Fibroblast of mammary gland (primary cell): ENCODE data around the gene FHOD3.

Source experiments
- DNase-seq: peaks from one replicate; pipeline ENCODE4 v3.0.0-alpha.2; 2010; ENCODE audit warnings: low read depth
- H3K4me3 ChIP-seq: 2 replicates; pipeline ENCODE4 v1.5.1; 2011; ENCODE audit warnings: low read depth, mild to moderate bottlenecking, low read length, moderate library complexity; ENCODE audit not compliant: control insufficient read depth
- TF ChIP-seq, protein P1 (sequence below): conservative IDR thresholded peaks from 2 replicates; pipeline ENCODE4 v1.5.1; 2011; ENCODE audit warnings: low read depth, low read length, inconsistent platforms; ENCODE audit not compliant: control insufficient read depth, insufficient read depth

FHOD3 gene

DNA sequence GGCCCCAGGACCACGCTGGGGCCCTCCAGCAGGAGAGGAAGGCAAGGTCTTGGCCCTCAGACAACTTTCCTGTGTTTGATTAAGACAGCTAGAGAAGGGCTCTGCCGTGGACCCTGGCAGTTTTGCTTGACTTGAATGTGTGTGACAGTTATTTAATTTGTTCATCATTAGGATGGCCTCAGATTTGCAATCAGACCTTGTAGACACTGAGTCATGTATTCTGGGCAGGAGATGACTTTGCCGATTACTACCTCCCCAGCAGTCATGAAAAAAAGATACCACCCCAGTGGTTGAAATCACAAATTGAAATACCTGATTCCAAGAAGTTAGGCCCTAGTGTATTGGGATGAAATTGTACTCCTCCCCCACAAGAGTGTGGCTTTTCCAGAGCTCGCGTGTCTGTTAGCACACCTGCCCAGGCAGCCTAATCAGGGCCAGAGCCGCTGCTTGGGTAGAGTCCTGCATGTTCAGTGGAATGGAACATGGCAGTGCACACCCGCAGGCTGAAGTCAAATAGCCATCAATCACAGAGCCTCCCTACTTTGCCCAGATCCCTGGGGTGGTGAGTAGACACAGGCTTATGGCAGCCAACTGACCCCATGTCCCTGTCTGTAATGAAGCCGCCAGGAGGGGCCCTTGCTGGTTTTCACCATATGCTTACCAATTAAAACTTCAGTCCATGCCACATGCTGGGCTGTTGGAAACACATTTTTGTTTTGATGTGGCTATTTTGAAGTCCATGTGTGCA, 408.8 kb downstream of the FHOD3 start:
- peak; percentile 36 for DNase-seq
- no peak overlapping the region for H3K4me3 ChIP-seq
- TF ChIP-seq, protein P1, sequence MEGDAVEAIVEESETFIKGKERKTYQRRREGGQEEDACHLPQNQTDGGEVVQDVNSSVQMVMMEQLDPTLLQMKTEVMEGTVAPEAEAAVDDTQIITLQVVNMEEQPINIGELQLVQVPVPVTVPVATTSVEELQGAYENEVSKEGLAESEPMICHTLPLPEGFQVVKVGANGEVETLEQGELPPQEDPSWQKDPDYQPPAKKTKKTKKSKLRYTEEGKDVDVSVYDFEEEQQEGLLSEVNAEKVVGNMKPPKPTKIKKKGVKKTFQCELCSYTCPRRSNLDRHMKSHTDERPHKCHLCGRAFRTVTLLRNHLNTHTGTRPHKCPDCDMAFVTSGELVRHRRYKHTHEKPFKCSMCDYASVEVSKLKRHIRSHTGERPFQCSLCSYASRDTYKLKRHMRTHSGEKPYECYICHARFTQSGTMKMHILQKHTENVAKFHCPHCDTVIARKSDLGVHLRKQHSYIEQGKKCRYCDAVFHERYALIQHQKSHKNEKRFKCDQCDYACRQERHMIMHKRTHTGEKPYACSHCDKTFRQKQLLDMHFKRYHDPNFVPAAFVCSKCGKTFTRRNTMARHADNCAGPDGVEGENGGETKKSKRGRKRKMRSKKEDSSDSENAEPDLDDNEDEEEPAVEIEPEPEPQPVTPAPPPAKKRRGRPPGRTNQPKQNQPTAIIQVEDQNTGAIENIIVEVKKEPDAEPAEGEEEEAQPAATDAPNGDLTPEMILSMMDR, result no peak

DNA sequence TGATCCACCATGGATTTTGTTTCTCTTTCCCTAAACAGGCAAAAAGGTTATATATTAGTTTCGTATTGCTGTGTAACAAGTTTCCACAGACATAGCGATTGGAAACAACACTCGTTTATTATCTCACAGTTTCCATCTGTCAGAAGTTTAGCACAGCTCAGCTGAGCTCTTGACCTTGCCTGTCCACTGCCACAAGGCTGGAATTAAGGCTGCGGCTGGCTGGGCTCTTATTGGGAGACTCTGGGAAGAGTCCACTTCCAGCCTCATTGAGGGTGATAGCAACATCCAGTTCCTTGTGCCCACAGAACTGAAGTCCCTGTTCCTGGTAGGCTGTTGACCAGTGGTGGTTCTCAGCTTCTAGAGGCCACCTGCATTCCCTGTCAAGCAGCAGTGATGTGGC, 410.9 kb downstream of the FHOD3 start:
- DNase-seq, result no peak
- TF ChIP-seq, protein P1, result no peak
- H3K4me3 ChIP-seq, result no peak overlapping the region

DNA sequence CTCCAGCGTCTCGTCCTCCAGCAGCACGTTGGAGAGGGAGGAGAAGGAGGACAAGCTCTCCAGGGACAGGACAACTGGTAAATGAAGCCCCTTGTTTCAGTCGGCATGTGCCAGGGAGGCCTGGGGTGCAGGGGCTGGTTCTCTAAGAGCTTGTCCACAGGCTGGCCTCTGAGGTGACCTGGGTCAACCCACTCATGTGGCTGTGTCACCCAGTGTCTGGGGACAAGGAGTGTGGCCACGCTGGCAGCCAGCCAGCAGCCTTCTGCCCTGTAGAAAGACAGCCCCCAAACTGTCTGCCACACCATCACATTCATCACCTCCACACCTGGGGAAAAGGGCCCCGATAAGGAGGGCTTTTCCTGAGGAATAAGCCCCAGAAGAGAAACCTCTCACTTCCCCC, 411.8 kb downstream of the FHOD3 start:
- TF ChIP-seq, protein P1, result no peak
- no peak for DNase-seq
- no peak overlapping the region for H3K4me3 ChIP-seq

DNA sequence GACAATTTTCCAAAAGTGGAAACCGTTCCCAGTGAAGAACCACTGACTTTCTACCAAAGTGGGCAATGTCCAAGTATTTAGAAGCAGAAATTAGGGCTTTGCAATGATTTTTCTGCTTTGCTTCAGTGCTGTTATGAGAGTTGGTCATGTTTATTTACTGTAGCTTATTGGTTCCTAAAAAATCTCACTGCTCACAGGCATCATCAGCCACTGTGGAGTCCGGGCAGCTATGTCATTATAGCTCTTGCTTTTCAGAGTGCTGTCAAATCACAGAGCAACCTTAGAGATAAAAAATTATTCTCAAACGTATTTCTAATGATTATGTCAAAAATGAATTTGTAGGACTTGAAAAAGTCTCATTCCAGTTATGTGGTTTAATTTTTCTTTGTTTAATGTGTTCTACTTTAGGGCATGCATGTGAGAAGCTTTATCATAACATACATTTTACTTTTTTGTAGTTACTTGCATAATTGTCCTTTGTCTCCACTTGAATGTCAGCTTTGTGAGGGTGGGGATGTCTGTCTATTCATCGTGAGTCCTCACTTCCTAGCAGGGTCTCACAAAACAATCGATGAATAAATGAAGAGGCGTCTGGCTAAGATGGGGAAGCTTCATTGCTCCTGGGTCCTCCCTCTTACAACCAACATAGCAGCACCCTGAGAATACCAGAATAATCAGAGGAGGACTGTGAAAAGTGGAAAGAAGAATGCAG, 413.7 kb downstream of the FHOD3 start:
- TF ChIP-seq, protein P1, result no peak
- H3K4me3 ChIP-seq, result no peak overlapping the region
- DNase-seq, result no peak

DNA sequence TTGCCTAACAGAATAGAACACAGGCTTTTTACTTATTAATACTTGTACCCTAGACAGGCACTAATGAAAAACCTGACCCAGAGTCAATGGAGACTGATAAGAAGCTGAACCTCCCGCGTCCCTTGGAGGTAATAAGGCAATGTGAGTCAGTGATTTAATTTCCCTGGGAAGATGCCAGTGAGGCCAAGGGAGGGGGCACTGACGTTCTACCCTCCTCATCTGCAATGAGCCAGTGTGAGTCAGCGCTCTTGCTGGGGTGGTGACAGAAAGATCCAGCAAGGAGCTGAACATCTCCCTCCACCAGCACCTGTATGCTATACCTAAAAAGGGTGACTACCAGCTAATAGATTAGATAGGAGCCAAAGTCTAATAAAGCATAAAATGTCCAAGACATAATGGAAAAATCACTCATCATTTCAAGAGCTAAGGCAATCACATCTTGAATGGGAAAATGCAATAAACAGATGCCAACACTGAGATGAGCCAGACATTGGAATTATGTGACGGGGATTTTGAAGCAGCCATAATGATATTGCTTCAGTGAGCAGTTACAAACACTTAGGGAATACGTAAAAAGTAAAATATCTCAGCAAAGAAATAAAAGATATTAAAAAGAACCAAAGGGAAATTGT, 414.4 kb downstream of the FHOD3 start:
- peak; percentile 91 for DNase-seq
- H3K4me3 ChIP-seq, result no peak overlapping the region
- TF ChIP-seq, protein P1, result no peak

DNA sequence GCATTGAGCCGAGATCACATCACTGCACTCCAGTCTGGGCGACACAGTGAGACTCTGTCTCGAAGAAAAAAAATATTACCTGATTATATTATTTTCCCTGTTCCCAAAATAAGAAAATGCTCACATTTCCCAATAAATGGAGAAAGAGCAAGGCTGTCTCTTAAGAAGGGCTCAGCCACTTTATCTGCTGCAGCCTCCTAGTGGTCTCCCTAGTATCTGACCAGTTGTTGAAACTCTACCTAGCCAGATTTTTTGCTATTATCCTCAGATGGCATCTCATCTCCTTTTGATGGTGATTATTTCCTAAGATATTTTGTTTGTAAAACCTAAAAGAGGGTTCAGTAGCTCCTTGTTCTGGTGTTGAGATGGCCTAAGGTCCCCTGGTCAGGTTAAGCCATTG, 417.0 kb downstream of the FHOD3 start:
- TF ChIP-seq, protein P1, result peak; percentile 31
- H3K4me3 ChIP-seq, result no peak overlapping the region
- DNase-seq, result no peak
